ENCODE results near the gene FIG4. TPM values are rescaled to one million over a fixed set of nuclear protein-coding genes. Genes with fewer than 3 reads are reported as not detected.
"Not testable (repeated sequence)": the region's sequence is repeated elsewhere in the genome, so short reads cannot be mapped to it uniquely, and the experiment has no call there.

Gene FIG4
- total and polyA plus RNA-seq, 8 donors, result 18.0 to 24.5 (median 19.0) TPM

GRCh38 chr6:109820706-109821350, 129.7 kb downstream of the FIG4 start:
- Histone ChIP-seq H3K4me3 (no peak overlapping the region), H3K27ac (peak overlapping the region in 1 of 2 donors; percentile 73), H3K27me3 (no peaks in the 10 kb centered on the region), H3K9me3 (no peaks in the 10 kb centered on the region), H3K36me3 (peaks cover 0 to 23% of the 10 kb centered on the region in 2 donors), H3K4me1 (peaks cover 0 to 8% of the 10 kb centered on the region in 2 donors)
- ATAC-seq (no peak), DNase-seq (no peak)
- intact Hi-C loops (cut with DNase I), result no loop called here
- TF ChIP-seq CTCF (IDR thresholded peaks at IDR 0.05), result no peak

- peaks cover 0 to 29% of the 10 kb centered on the region in 2 donors for H3K36me3 ChIP-seq
- intact Hi-C loops (cut with DNase I), result no loop called here
- peak overlapping the region in 1 of 2 donors; percentile 73 for H3K27ac ChIP-seq
- no peaks in the 10 kb centered on the region for H3K9me3 ChIP-seq
- peaks cover 0 to 8% of the 10 kb centered on the region in 2 donors for H3K4me1 ChIP-seq
- DNase-seq, result peak in 1 of 4 donors; percentile 53
- H3K4me3 ChIP-seq, result no peak overlapping the region
- no peaks in the 10 kb centered on the region for H3K27me3 ChIP-seq
- TF ChIP-seq CTCF (IDR thresholded peaks at IDR 0.05), result no peak
- ATAC-seq, result peak; percentile 34
These were observed 130.3 kb downstream of the FIG4 start for GRCh38 chr6:109821428-109821827.

- Histone ChIP-seq H3K9me3 (no peaks in the 10 kb centered on the region), H3K4me3 (no peak overlapping the region), H3K27ac (peak overlapping the region in 1 of 2 donors; percentile 58), H3K27me3 (no peaks in the 10 kb centered on the region), H3K36me3 (peaks cover 0 to 50% of the 10 kb centered on the region in 2 donors), H3K4me1 (peaks cover 0 to 8% of the 10 kb centered on the region in 2 donors)
- ATAC-seq, result no peak
- DNase-seq, result no peak
- TF ChIP-seq CTCF (IDR thresholded peaks at IDR 0.05), result no peak
- intact Hi-C loops (cut with DNase I), result no loop called here
These were observed 133.0 kb downstream of the FIG4 start for GRCh38 chr6:109824105-109824504.

- intact Hi-C loops (cut with DNase I), result no loop called here
- no peak overlapping the region for H3K4me3 ChIP-seq
- DNase-seq, result no peak
- no peaks in the 10 kb centered on the region for H3K4me1 ChIP-seq
- H3K27me3 ChIP-seq, result no peaks in the 10 kb centered on the region
- H3K36me3 ChIP-seq, result peaks cover 0 to 59% of the 10 kb centered on the region in 2 donors
- no peak overlapping the region for H3K27ac ChIP-seq
- peaks cover 0 to 18% of the 10 kb centered on the region in 2 donors for H3K9me3 ChIP-seq
- TF ChIP-seq CTCF (IDR thresholded peaks at IDR 0.05), result no peak
- no peak for ATAC-seq
These were observed 135.5 kb downstream of the FIG4 start for GRCh38 chr6:109826551-109826950.

GRCh38 chr6:109831352-109831751, 140.3 kb downstream of the FIG4 start:
- Histone ChIP-seq H3K36me3 (peaks cover 0 to 33% of the 10 kb centered on the region in 2 donors), H3K9me3 (peaks cover 0 to 19% of the 10 kb centered on the region in 2 donors)
- H3K27ac ChIP-seq; intact Hi-C loops (cut with DNase I); H3K27me3 ChIP-seq; DNase-seq; ATAC-seq; H3K4me1 ChIP-seq; H3K4me3 ChIP-seq: not testable (repeated sequence)

Data from left lung (tissue), 10 donors.